ENCODE results near the gene CCDC102A.
A peak's percentile ranks its signal among the peaks of the same experiment; 100 is the strongest.

Gene CCDC102A

DNA sequence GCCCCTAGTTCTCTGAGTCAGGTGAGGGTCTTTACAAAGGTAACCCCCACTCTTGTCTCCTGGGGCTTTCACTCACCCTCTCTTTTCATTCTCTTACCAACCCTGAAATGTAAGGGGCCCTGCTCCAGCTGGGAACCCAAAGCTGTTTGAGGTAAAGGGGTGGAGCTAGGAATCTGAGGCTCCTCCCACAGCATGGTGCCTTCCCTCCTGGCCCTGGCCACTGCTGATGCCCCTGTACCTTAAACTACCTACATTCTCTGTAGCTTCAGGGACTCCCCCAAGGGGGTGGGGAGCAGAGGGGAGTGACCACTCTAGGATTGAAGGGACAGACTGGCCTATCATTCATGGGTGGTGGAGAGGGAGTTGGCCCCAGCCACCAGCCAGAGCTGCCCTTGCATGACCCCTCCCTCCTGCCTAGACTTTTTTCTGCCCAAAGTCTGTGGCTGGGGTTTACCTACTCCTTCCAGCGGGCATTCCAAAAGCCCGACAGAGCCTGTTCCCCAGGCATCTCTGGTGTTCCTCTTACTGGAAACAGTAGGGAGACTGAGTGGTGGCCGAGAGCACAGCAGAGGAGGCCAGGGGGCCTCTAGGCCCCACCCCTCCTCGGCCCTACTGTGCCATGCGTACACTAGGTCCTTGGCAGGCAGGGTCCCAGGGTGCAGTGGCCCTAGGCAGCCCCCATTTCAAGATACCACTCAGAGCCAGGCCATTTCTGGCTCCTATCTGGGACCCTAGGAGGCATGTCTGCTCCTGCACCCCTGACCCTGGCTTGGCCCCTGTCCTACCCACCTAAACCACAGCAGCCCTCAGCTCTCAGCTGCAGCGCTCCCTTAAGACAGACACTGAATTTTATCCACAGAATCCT is 59.6 kb downstream of the CCDC102A start:
- no peak for DNase-seq

DNA sequence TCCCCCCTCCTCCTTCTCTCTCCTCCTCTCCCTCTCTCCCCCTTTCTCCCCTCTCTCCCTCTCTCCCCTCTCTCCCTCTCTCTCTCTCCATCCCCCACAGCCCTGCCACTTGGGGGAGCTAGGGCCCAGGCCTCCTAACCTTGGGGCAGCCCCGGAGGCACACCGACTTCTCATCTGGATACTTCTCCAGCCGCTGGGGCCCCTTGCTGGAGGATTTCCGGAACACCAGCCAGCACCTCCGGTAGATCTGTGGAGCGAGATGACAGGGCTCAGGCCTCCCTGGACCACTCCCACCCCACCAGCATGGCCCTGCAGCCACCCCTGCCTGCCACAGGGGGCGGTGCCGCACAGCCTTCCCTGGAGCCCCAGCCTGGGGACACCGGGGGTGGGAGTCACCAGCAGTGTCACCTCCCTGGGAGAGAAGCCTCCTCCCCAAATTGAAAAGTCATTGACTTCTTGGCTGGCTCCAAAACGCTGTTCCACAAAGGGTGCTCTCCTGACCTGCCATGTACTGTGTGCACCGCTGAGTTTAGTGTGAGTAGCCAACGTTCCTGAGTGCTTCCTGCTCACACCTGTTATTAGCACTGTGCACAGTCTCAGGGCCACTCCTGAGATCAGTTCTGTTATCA is 60.5 kb downstream of the CCDC102A start:
- no peak for DNase-seq

DNA sequence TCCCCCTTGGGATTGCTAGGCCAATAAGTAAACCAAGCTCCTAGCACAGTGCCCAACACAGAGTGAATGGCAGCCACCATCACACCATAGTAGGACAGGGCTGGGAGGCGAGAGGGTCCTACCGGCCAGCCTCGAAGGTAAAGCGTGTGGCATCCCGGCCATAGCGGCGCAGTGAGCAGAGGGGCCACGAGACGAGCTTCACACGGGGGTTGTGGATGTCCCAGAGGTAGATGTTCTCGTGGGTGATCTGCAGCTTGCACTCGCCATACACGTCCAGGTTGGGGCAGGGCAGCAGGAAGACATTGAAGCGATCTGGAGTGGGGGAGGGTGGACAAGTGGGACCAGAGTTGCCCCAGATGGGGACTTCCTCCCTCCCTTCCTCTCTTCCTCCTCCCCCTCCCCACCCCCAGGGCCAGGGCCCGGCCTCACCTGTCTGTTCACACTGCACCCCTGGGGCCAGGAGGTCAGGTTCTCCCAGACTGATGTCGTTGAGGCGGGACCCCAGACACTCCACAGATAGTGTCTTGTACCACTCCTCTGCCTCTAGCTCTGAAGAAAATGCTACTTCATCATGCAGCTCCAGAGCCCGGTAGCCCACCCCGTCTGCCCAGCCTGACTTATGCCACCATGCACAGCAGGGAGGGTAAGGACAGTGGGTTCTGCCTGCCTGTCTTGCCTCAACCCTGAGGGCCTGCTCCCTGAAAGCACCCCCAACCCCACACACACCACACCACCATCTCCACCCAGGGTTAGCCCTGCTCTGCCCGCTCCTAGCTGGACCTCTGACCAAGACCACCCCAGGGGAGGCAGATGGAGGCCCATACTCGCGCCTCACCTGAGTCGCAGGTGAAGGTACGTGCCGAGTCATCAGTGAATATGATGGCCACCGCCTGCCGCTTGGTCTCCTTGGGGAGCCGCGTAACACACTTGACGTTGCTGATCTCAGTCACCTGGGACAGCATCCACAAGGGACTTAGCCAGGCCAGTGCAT is 61.4 kb downstream of the CCDC102A start:
- no peak for DNase-seq

DNA sequence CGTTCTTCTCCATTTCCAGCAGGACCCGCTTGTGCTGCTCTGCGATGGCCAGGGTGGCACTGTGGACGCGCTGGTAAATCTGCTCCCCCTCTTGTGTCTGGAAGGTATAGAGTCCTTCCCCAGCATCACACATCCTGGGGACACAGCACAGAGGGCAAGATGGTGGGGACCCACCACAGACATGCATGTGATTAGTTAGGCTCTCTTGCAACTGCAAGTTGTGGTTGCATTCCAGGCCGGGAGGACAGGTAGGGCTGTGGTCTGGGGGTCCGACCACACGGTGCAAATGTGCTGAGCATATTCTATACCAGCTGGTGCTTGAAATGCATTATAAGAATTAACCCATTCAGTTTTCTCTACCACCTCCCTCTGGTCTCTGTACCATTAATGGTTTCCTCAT is 62.5 kb downstream of the CCDC102A start:
- DNase-seq, result no peak

GRCh38 chr16:57473176-57473840 is 63.1 kb downstream of the CCDC102A start:
- DNase-seq, result no peak

GRCh38 chr16:57472665-57473060 is 63.7 kb downstream of the CCDC102A start:
- no peak for DNase-seq

GRCh38 chr16:57471852-57472664 is 64.3 kb downstream of the CCDC102A start:
- DNase-seq, result no peak

GRCh38 chr16:57471209-57471608 is 65.2 kb downstream of the CCDC102A start:
- DNase-seq, result no peak

DNA sequence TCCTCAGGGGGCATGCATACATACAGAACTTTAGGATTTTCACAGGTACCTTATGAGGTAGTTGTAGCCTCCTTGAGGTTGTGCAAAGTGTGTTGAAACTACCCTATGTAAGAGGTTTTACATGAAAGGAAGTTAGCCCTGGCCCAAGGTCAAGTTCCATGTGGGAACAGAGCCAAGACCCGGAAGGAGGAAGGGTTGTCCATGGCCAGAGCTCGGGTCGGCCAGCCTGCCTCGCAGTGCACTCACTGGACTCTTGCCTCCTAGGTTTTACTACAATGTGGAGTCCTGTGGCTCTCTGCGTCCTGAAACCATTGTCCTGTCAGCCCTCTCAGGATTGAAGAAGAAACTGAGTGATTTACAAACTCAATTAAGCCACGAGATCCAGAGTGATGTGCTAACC is 65.7 kb downstream of the CCDC102A start:
- no peak for DNase-seq

- no peak for DNase-seq
Observed at GRCh38 chr16:57469917-57470470, 66.4 kb downstream of the CCDC102A start.

DNA sequence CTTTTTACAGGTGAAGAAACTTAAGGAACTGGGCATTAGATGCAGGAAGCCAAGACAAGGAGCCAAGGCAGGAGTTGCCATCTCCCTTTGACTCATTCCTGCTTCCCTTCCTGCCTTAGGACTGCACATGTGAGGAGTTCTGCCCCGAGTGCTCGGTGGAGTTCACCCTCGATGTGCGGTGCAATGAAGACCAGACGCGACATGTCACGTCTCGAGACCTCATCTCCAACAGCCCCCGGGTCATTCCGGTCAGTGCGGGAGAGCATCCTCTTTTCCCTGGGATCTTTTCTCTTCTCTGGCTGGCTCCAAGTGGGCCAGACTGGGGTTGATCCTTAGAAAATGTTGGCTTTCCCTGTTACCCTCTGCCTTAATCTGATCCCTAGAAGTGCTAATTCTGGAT is 67.3 kb downstream of the CCDC102A start:
- DNase-seq, result no peak

DNA sequence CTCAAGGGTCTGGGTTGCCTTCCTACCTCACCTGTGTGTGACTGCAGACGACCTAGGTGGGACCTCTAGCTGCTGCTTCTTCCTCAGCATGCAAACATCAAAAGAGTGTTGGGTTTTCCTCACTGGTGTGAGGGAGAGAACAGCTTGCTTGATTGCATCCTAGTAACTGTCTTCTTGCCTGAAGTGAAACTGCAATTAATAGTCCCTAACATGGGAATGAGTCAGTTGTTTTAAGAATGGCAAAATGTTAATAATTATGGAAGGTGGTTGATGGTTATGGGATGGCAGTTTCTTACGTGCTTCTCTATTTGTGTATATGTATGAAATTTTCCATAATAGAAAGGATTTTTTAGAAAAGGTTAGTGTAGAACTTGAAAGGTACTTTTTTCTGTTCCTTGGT is 68.0 kb downstream of the CCDC102A start:
- DNase-seq, result no peak

GRCh38 chr16:57464523-57464922 is 71.8 kb downstream of the CCDC102A start:
- DNase-seq, result no peak

- DNase-seq, result no peak
Observed at GRCh38 chr16:57462978-57463362, 73.4 kb downstream of the CCDC102A start.

GRCh38 chr16:57462209-57462977 is 74.0 kb downstream of the CCDC102A start, which contains the start of gene POLR2C:
TSS of gene POLR2C (plus strand) at chr16:57462679. CDS start at chr16:57462725, 46 bp downstream.
- peak; percentile 12 for DNase-seq
